ENCODE measurements around the gene MRC2. TPM values are rescaled to one million over a fixed set of nuclear protein-coding genes. Genes with fewer than 3 reads are reported as not detected.

MRC2 gene
- polyA plus RNA-seq, 2 of the 4 experiments (the other 2 are of a cell fraction) = 20.2 to 57.3 TPM

- POLR2A ChIA-PET = interaction anchor here (2.0 kb wide), 1 partner anchor 245 kb away, joined by 5 read pairs; the partner anchor contains the start of gene TANC2
Observed at GRCh38 chr17:62720126-62720850, 92.8 kb downstream of the MRC2 start.

GRCh38 chr17:62722625-62723024, 95.2 kb downstream of the MRC2 start:
- Histone ChIP-seq H3K27ac (no peak overlapping the region), H3K4me3 (no peak overlapping the region), H3K4me2 (no peak overlapping the region), H3K4me1 (peaks cover 13% of the 10 kb centered on the region; the same call in 1 of the 3 replicates), H3K9me3 (no peaks in the 10 kb centered on the region)
- ChIA-PET CTCF (interaction anchor here (0.6 to 3.5 kb wide), 10 partner anchors 10 to 474 kb away, joined by 3 to 23 read pairs (median 4); no protein-coding TSS in a partner anchor), POLR2A (interaction anchor here (1.2 to 2.0 kb wide), 2 partner anchors 18 to 243 kb away, joined by 3 to 5 read pairs; partner anchors contain the start of gene TANC2)
- no peak for ATAC-seq
- no peak for FAIRE-seq
- TF ChIP-seq EP300 (IDR thresholded peaks at IDR 0.05) = no peak
- TF ChIP-seq ELK1 (IDR thresholded peaks at IDR 0.05; ENCODE audit: low read depth, low read length) = no peak
- no peak for TF ChIP-seq ZC3H11A (IDR thresholded peaks at IDR 0.05)
- TF ChIP-seq HEYL (CRISPR knock-in tag; IDR thresholded peaks at IDR 0.05) = no peak
- TF ChIP-seq RAD21 (conservative IDR thresholded peaks at IDR 0.05 in 1 of 2, IDR thresholded peaks at IDR 0.05 in 1 of 2) = no peak
- TF ChIP-seq CHD2 (IDR thresholded peaks at IDR 0.05; ENCODE audit: low read length, partially characterized antibody) = no peak
- TF ChIP-seq PHF8 (IDR thresholded peaks at IDR 0.05; ENCODE audit: borderline replicate concordance, low read depth) = no peak
- no peak for TF ChIP-seq MYC (IDR thresholded peaks at IDR 0.05; ENCODE audit: borderline replicate concordance, low read length)
- no peak for TF ChIP-seq ATOH8 (CRISPR knock-in tag; IDR thresholded peaks at IDR 0.05; ENCODE audit: low read depth)
- TF ChIP-seq HOXB13 (CRISPR knock-in tag; IDR thresholded peaks at IDR 0.05; ENCODE audit: low read depth) = no peak
- TF ChIP-seq NFE2L2 (conservative IDR thresholded peaks at IDR 0.05; ENCODE audit: low read length) = no peak
- TF ChIP-seq CBX2 (IDR thresholded peaks at IDR 0.05; ENCODE audit: borderline replicate concordance, low read depth) = no peak
- no peak for TF ChIP-seq FOXS1 (CRISPR knock-in tag; IDR thresholded peaks at IDR 0.05)
- WGBS (ENCODE audit: missing lambda C conversion rate) = 0% methylated on average over 1 of the region's 1 CpG
- DNase-seq (ENCODE audit: low read depth in 1 of 2, low spot score in 1 of 2) = no peak

More at GRCh38 chr17:62720126-62720850, 92.8 kb downstream of the MRC2 start:
- ATAC-seq = peak; percentile 82 to 85
- CTCF ChIA-PET = interaction anchor here (0.6 to 2.2 kb wide), 21 partner anchors 9 to 686 kb away, joined by 3 to 10 read pairs (median 4); no protein-coding TSS in a partner anchor
- peak; percentile 55 to 63 for DNase-seq (ENCODE audit: low read depth in 1 of 2, low spot score in 1 of 2)
- Histone ChIP-seq H3K4me2 (no peak overlapping the region), H3K27ac (peak overlapping the region; percentile 19 to 24; a peak in 3 of 6 replicates), H3K4me1 (peaks cover 9% of the 10 kb centered on the region; the same call in 1 of the 3 replicates), H3K9me3 (no peaks in the 10 kb centered on the region), H3K4me3 (no peak overlapping the region)
- TF ChIP-seq RAD21 (conservative IDR thresholded peaks at IDR 0.05 in 1 of 2, IDR thresholded peaks at IDR 0.05 in 1 of 2) (peak in 1 of 2 experiments; percentile 33; a peak in 2 of 5 replicates), CTCF (IDR thresholded peaks at IDR 0.05) (peak; percentile 43), PBX3 (IDR thresholded peaks at IDR 0.05) (no peak)
- WGBS (ENCODE audit: missing lambda C conversion rate) = 75% methylated on average over 3 of the region's 3 CpGs
- peak; percentile 23 for FAIRE-seq

Data from A549 (cell line).